ENCODE results near the gene GAGE10. TPM values are rescaled to one million over a fixed set of nuclear protein-coding genes. Genes with fewer than 3 reads are reported as not detected.
"Not testable (repeated sequence)": the region's sequence is repeated elsewhere in the genome, so short reads cannot be mapped to it uniquely, and the experiment has no call there.

Gene GAGE10
- total RNA-seq, 4 donors from 2014 or later: not detected

GRCh38 chrX:49291615-49292337 lies 11.7 kb upstream of the GAGE10 start:
- DNase-seq (ENCODE audit: low spot score in 2 of 2): peak; percentile 19 to 35
- no peak overlapping the region for H3K4me3 ChIP-seq
- no peaks in the 10 kb centered on the region for H3K36me3 ChIP-seq
- peaks cover 0 to 3% (median 0%) of the 10 kb centered on the region in 4 donors for H3K4me1 ChIP-seq
- no peak overlapping the region for H3K27ac ChIP-seq
- no peaks in the 10 kb centered on the region for H3K9me3 ChIP-seq
- 30 to 42% methylated on average over 8 to 11 of the region's 11 CpGs for WGBS, 2 donors
- H3K27me3 ChIP-seq: no peaks in the 10 kb centered on the region
- TF ChIP-seq EP300 (IDR thresholded peaks at IDR 0.05) (no peak), CTCF (IDR thresholded peaks at IDR 0.05) (peak; percentile 43 to 62 (median 55)), POLR2A (IDR thresholded peaks at IDR 0.05) (no peak)

DNA sequence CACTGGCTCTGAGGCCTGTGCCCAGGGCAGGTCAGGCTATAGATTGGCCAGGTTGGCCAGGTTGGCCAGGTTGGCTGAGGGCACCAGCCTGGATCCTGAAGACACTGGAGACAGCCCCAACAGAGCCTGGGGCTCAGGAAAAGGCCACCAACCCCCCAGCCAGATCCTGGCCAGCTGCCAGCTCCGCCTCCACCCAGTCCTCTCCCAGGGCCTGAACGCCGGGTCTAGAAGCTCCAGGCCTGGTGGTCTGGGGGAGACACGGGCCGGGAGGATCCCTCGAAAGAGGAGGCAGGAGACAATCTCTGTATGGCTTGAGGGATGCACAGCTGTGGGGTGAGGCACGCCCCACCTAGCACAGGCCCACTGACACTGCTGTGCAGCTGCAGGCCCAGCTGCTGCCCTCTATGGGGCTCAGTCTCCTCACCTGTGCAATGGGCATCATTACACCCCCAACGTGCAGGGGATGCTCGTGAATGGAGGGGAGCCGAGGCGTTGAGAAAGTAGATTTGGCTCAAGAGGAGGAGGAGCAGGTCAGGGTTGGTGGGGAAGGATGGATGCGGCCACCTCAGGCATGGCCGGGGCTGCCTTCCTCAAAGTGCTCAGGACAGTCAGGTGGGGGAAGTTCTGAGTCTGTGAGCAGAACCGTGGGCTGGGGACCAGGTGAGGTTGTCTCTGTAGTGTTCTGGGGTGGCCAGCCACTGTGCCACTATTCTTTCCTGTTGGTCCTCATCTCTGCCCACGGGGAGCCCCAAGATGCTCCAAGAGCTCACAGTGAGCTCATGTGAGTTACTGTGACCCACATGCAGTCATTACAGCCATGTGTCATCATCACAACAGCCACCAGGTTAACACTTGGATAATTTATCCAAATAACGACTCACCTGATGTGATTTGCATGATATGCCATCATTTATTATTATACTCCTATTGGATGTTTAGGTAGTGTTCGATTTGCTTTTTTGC lies 10.8 kb upstream of the GAGE10 start:
- Histone ChIP-seq H3K36me3 (no peaks in the 10 kb centered on the region), H3K27me3 (no peaks in the 10 kb centered on the region), H3K4me1 (peaks cover 0 to 3% (median 0%) of the 10 kb centered on the region in 4 donors), H3K27ac (no peak overlapping the region), H3K4me3 (no peak overlapping the region), H3K9me3 (no peaks in the 10 kb centered on the region)
- TF ChIP-seq EP300 (IDR thresholded peaks at IDR 0.05): no peak
- no peak for TF ChIP-seq CTCF (IDR thresholded peaks at IDR 0.05)
- TF ChIP-seq POLR2A (IDR thresholded peaks at IDR 0.05): no peak
- DNase-seq (ENCODE audit: low spot score in 2 of 2): no peak
- 71 to 88% methylated on average over 7 to 17 of the region's 17 CpGs for WGBS, 2 donors

GRCh38 chrX:49299293-49299692 lies 4.2 kb upstream of the GAGE10 start:
- H3K4me3 ChIP-seq; H3K27ac ChIP-seq; DNase-seq (ENCODE audit: low spot score in 2 of 2); H3K4me1 ChIP-seq; H3K9me3 ChIP-seq; H3K36me3 ChIP-seq; H3K27me3 ChIP-seq: not testable (repeated sequence)
- WGBS, 2 donors: 92 to 94% methylated on average over 2 to 5 of the region's 5 CpGs

DNA sequence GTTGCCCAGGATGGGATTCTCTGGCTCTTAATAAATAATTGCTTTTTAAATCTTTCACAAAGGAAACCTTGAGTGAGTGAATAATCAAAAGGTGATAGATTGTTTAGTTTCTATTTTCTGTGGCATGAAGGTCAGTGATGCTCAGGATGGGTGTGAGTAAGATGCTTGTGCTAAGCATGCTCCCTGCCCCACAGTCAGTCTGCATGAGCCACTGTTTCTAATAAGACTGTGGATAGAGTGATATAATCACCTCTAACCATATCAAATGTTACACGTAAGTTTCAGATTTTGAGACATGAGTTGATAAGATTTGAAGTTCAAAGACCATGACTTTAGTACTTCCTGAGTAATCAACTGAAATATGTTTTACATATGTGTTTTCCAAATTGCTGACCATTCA lies 2.7 kb upstream of the GAGE10 start:
- Histone ChIP-seq H3K27ac (no peak overlapping the region), H3K27me3 (no peaks in the 10 kb centered on the region), H3K9me3 (no peaks in the 10 kb centered on the region), H3K4me3 (no peak overlapping the region), H3K4me1 (no peaks in the 10 kb centered on the region), H3K36me3 (no peaks in the 10 kb centered on the region)
- TF ChIP-seq POLR2A (IDR thresholded peaks at IDR 0.05) (no peak), EP300 (IDR thresholded peaks at IDR 0.05) (no peak), CTCF (IDR thresholded peaks at IDR 0.05) (no peak)
- WGBS, 2 donors: 88 to 92% methylated on average over 1 of the region's 1 CpG
- DNase-seq (ENCODE audit: low spot score in 2 of 2): no peak

DNA sequence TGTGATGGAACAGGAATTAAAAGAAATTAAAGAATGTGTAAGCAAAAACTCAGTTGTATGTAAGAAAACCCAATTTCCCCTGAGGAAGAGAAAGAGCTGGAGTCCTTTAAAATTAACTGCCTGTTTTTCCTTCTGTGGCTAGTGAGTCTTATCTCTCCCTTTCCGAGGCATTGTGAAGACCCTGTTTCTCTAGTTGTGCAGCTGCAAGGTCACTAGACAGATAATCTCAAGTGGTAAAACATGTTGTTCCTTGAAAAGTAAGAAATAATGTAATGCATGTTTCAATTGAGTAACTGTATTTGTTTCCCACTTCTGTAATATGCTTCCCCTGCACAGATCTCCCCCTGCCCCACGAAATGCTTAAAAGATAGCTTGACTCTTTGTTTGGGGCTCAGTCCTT lies 4.3 kb downstream of the GAGE10 start:
- not testable (repeated sequence) for H3K4me3 ChIP-seq; H3K4me1 ChIP-seq; H3K9me3 ChIP-seq; H3K27ac ChIP-seq; DNase-seq (ENCODE audit: low spot score in 2 of 2); H3K27me3 ChIP-seq; H3K36me3 ChIP-seq
- 52 to 57% methylated on average over 2 of the region's 2 CpGs for WGBS, 2 donors

Data from tibial nerve (tissue), 4 donors.